Myometrial cell (primary cell): ENCODE data around the gene RPS27A. TPM values are rescaled to one million over a fixed set of nuclear protein-coding genes. Genes with fewer than 3 reads are reported as not detected.

Source experiments
- total RNA-seq: library from RNA; depleted of rRNA; stranded (reverse); fragments of >200 nt; gene quantifications from 2 replicates; pipeline ENCODE4 v1.2.3, GENCODE V29; 2015

Gene RPS27A
- total RNA-seq, result 1,638 and 1,821 TPM in 2 replicates

DNA sequence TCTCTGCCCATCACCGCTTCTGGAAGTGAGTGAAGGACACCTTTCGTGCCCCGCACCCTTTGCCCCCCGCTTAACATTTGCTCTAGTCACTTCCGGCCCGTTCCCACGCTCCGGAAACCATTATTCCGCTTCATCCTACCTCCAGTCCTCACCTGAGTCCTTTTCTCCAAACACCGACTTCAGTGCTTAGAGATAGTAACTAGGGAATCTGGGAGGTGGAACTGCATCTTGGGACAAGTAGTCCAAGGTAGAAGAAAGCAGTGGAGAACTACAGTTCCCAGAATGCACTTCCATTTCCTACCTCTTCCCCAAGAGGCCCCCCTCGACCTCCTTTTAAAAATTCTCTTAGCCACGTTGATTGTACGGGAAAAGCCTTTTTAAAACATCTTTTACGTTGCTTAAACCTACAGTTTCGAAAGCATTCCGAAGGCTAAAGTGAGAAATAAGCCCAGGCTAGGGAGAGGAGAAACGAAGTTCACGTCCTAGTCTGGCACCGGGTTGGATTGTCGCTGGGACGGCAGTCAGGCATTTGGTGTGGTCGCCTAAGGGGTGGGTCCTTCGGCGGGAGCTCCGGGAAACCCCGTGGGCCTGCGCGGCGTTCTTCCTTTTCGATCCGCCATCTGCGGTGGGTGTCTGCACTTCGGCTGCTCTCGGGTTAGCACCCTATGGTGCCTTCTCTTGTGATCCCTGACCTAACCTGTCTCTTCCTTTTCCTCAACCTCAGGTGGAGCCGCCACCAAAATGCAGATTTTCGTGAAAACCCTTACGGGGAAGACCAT lies at the start of gene RPS27A, which contains the start of gene CLHC1:
TSS of gene RPS27A (plus strand) at position 605 of the 779 bp plus-strand sequence. CDS start at position 742, 137 bp downstream.
TSS of gene CLHC1 (minus strand) at position 210 of the 779 bp plus-strand sequence. CDS start 9,882 bp downstream, outside the sequence.

DNA sequence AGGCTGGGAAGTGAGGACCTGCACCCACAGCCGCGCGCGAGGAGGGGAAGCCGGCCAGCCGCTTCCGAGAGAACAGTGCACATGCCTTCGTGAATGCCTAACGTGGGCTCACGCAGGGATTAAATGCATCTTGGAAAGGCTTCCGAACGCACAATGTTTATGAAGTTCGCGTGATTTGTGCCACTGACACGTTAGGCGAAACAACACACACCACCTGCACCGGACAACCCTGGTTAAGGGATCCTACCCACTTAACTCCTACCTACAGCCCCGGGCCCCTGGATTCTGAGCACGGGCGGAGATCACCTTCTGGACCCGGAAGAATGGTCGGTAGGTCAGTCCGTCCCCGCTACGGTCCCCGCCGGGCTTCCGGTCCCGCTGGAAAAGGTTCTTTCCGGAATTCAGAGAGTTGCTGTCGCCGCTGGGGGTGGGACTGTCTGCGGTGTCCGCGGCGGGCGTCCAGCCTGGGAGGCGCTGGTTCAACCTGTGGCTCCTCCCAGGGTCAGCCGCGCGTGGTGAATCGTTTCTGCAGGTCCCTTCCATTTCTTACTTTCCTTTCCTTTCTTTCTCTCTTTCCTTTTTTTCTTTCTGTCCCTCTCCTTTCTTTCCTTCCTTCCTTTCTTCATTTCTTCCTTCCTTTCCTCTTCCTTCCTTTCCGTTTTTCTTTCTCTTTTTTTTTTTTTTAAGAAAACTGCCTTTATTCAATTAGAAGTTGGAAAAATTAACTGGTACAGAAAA lies 36.6 kb downstream of the RPS27A start, which contains the start of gene MTIF2:
TSS of gene MTIF2 (minus strand) at position 325 of the 738 bp plus-strand sequence. CDS start 5,373 bp downstream, outside the sequence.

Other genes starting within 250 kb of the RPS27A start
- 497 and 511 TPM in 2 replicates for gene RTN4, start 182.2 kb upstream of the RPS27A start, total RNA-seq
- gene CLHC1, start 395 bp upstream of the RPS27A start, total RNA-seq, result 5.1 and 6.9 TPM in 2 replicates
- 19.0 and 31.2 TPM in 2 replicates for gene MTIF2, start 36.5 kb downstream of the RPS27A start, total RNA-seq
- 41.5 and 68.6 TPM in 2 replicates for gene CCDC88A, start 187.2 kb downstream of the RPS27A start, total RNA-seq